Heart left ventricle (tissue), 16 donors: ENCODE results near the gene EXOSC10. TPM values are rescaled to one million over a fixed set of nuclear protein-coding genes. Genes with fewer than 3 reads are reported as not detected.
A peak's percentile ranks its signal among the peaks of the same experiment; 100 is the strongest.

Experiments
- ATAC-seq, 4 donors: fragments of 200-7000 bp; cut with Tn5 transposase; one replicate each; pipeline ENCODE4 v1.9.1; 2020 to 2022; ENCODE audit warnings: moderate library complexity in 4 of 4, mild to moderate bottlenecking in 3 of 4, moderate number of reproducible peaks in 1 of 4
- DNase-seq, 5 donors: peaks; one replicate each; pipeline ENCODE4 v3.0.0-alpha.2; 2020
- H3K27ac ChIP-seq, 12 donors: fragments of 200-600 bp; sonication (generic) in 4 of 12; one replicate each; pipeline versions ENCODE4 v1.5.0 to v1.8.0; 2016 to 2022; ENCODE audit warnings: mild to moderate bottlenecking in 2 of 12
- H3K27me3 ChIP-seq, 9 donors: fragments of 200-600 bp; sonication (generic) in 2 of 9; one replicate each; pipeline versions ENCODE4 v1.5.1 to v1.8.0; 2016 to 2022; ENCODE audit warnings: mild to moderate bottlenecking in 3 of 9
- H3K36me3 ChIP-seq, 9 donors: fragments of 200-600 bp; sonication (generic) in 2 of 9; one replicate each; pipeline versions ENCODE4 v1.5.0 to v1.8.0; 2018 to 2022; ENCODE audit warnings: mild to moderate bottlenecking in 2 of 9
- H3K4me1 ChIP-seq, 12 donors: fragments of 200-600 bp; sonication (generic) in 4 of 12; one replicate each; pipeline versions ENCODE4 v1.5.0 to v1.8.0; 2016 to 2022; ENCODE audit warnings: mild to moderate bottlenecking in 3 of 12
- H3K4me3 ChIP-seq, 12 donors: fragments of 200-600 bp; sonication (generic) in 4 of 12; one replicate each; pipeline versions ENCODE4 v1.5.0 to v1.8.0; 2017 to 2022; ENCODE audit warnings: mild to moderate bottlenecking in 9 of 12, moderate library complexity in 4 of 12
- H3K9me3 ChIP-seq, 12 donors: fragments of 200-600 bp; sonication (generic) in 4 of 12; one replicate each; pipeline versions ENCODE4 v1.5.0 to v1.8.0; 2016 to 2022; ENCODE audit warnings: mild to moderate bottlenecking in 1 of 12
- CTCF ChIP-seq, 12 donors: fragments of 200-600 bp; sonication (generic) in 4 of 12; IDR thresholded peaks; one replicate each; pipeline versions ENCODE4 v1.5.0 to v1.8.0; 2018 to 2022; ENCODE audit warnings: antibody characterized with exemption in 12 of 12, mild to moderate bottlenecking in 5 of 12
- POLR2A ChIP-seq, 2 donors: fragments of 450-650 bp; IDR thresholded peaks; one replicate each; pipeline ENCODE4 v1.6.1; 2017; ENCODE audit warnings: antibody characterized with exemption in 2 of 2, mild to moderate bottlenecking in 2 of 2, moderate library complexity in 2 of 2
- WGBS, 4 donors: extraction: QIAGEN DNeasy Blood & Tissue Kit in 2 of 4; methylation state at CpG; one replicate each; pipeline versions ENCODE4 v1.1.5 to v1.1.7; 2013 to 2018; 5-methylcytosine and 5-hydroxymethylcytosine counted together
- intact Hi-C, 10 donors: fragments of 100-400 bp; cut with DNase I; formaldehyde crosslinking; loops; one replicate each; pipeline versions ENCODE4 v1.11.1 to v1.14.2; 2022
- polyA plus RNA-seq, 2 donors: library from polyadenylated mRNA; stranded (reverse); fragments of 200-250 nt; gene quantifications; one replicate each; pipeline ENCODE4 v1.2.3, GENCODE V29; 2013
- total RNA-seq, 9 donors: library from RNA; depleted of rRNA in 2 of 9; stranded (reverse); fragments of >200 nt in 2 of 9; fragmentation: NEBNext Ultra II Directional in 3 of 9; extraction: Animal tissue kit (Norgen Biotek cat#: 25700) in 3 of 9; gene quantifications; one replicate each; pipeline versions ENCODE4 v1.1.0 to v1.2.4, GENCODE V29; 2016 to 2023
- donor health status: ischemic (EF 13 %, LVEDD 7.1; RV severe dilation, severe dysfunction).
- donor health status: healthy with polysubstance abuse.
- donor health status: DM: no; HTN: yes; CAD: no.
- donor health status: DM: no; HTN: no; CAD: no.
- donor health status: ischemic (EF 25% LVEDD 6.9; RV normal size, moderate dysfunction).
- donor health status: ischemic (EF 25% LVEDD 5.7; RV mildly dilated, moderate dysfunction).
- donor health status: healthy.
- donor health status: DM: yes; HTN: yes; CAD: no.
- donor health status: ischemic (EF 35%, LVEDD 5.7; RV mildly dilated, moderate dysfunction).
- donor health status: nonischemic (EF 11% LVEDD 7.7; RV severe dilation, severe dysfunction).
- donor health status: DM: yes; HTN: yes; CAD: no.
- donor health status: PGD.
- donor health status: ischemic (EF 29% LVEDD 5.4; RV normal size, mild dysfunction).
- donor health status: nonischemic (EF 23%, LVEDD 6.1; RV moderate dilation, normal function).

Gene EXOSC10
- total and polyA plus RNA-seq, 11 donors = 16.4 to 34.8 (median 22.5) TPM

GRCh38 chr1:11144570-11145256 is 45.0 kb upstream of the EXOSC10 start:
- Histone ChIP-seq H3K36me3 (peaks cover 0 to 98% (median 66%) of the 10 kb centered on the region in 9 donors), H3K9me3 (no peaks in the 10 kb centered on the region), H3K27me3 (no peaks in the 10 kb centered on the region), H3K4me1 (peaks cover 0 to 40% (median 16%) of the 10 kb centered on the region in 12 donors), H3K4me3 (no peak overlapping the region), H3K27ac (peak overlapping the region in 7 of 12 donors; percentile 15 to 68 (median 43))
- ATAC-seq (no peak), DNase-seq (no peak)
- WGBS, 4 donors = 72 to 84% (median 73%) methylated on average over 12 of the region's 12 CpGs
- intact Hi-C loops = no loop called here
- TF ChIP-seq CTCF (IDR thresholded peaks at IDR 0.05) = no peak
- TF ChIP-seq POLR2A (IDR thresholded peaks at IDR 0.05) = no peak

- ATAC-seq (peak; percentile 78 to 89 (median 84)), DNase-seq (no peak)
- 27 to 40% (median 30%) methylated on average over 2 of the region's 2 CpGs for WGBS, 4 donors
- H3K4me3 ChIP-seq = no peak overlapping the region
- H3K27ac ChIP-seq = peak overlapping the region in 9 of 12 donors; percentile 27 to 68 (median 43)
- no peaks in the 10 kb centered on the region for H3K27me3 ChIP-seq
- H3K36me3 ChIP-seq = peaks cover 3 to 98% (median 66%) of the 10 kb centered on the region in 9 donors
- no peaks in the 10 kb centered on the region for H3K9me3 ChIP-seq
- H3K4me1 ChIP-seq = peaks cover 0 to 38% (median 16%) of the 10 kb centered on the region in 12 donors
- intact Hi-C loops = no loop called here
- TF ChIP-seq CTCF (IDR thresholded peaks at IDR 0.05) = no peak
- TF ChIP-seq POLR2A (IDR thresholded peaks at IDR 0.05) = no peak
These were observed 44.2 kb upstream of the EXOSC10 start for GRCh38 chr1:11143907-11144306.

GRCh38 chr1:11143401-11143800 is 43.7 kb upstream of the EXOSC10 start:
- H3K27ac ChIP-seq = peak overlapping the region in 9 of 12 donors; percentile 27 to 68 (median 43)
- H3K36me3 ChIP-seq = peaks cover 3 to 98% (median 66%) of the 10 kb centered on the region in 9 donors
- WGBS, 4 donors = 94 to 97% (median 95%) methylated on average over 5 of the region's 5 CpGs
- no peak for TF ChIP-seq POLR2A (IDR thresholded peaks at IDR 0.05)
- TF ChIP-seq CTCF (IDR thresholded peaks at IDR 0.05) = no peak
- no peaks in the 10 kb centered on the region for H3K9me3 ChIP-seq
- DNase-seq = no peak
- H3K27me3 ChIP-seq = no peaks in the 10 kb centered on the region
- ATAC-seq = no peak
- H3K4me1 ChIP-seq = peaks cover 0 to 38% (median 16%) of the 10 kb centered on the region in 12 donors
- intact Hi-C loops = no loop called here
- no peak overlapping the region for H3K4me3 ChIP-seq

DNA sequence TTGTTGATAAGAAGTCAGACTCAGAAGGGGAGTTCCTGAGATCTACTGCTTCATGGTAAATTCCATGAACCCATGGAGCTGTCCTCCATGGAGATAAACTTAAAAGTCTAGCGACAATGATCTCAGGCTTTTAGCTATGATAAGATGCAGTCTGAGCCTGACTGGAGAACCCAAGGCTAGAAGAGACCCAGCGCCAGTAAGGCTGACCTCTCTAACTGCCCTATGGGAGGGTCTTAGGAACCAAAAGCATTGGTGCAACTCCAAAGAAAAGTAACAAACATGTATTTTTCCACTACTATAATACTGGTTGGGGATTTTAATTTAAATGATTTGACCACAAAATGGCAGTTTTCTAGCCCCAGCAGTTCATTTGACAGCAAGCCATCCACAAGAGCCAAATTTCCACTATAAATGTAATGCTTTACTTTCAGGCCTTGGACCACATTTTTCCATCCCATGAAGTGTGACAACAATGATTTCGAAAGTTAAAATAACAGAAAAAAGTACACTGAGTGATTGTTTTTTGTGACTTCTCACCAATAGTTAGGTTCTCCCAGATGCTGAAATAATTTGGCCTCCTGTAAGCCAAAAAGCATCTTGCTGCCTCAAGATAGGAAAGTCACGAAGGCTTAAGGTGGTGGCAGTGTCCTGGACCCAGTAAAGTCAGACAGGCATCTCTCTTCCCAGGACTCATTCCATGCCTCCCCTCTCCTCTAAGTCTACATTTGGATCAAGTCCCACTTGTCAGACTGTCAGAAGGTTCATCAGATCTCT is 43.1 kb upstream of the EXOSC10 start:
- H3K36me3 ChIP-seq = peaks cover 3 to 98% (median 66%) of the 10 kb centered on the region in 9 donors
- no peaks in the 10 kb centered on the region for H3K27me3 ChIP-seq
- TF ChIP-seq POLR2A (IDR thresholded peaks at IDR 0.05) = no peak
- no peak for TF ChIP-seq CTCF (IDR thresholded peaks at IDR 0.05)
- intact Hi-C loops = no loop called here
- WGBS, 4 donors = 86 to 95% (median 92%) methylated on average over 4 of the region's 4 CpGs
- ATAC-seq (no peak), DNase-seq (no peak)
- peak overlapping the region in 6 of 12 donors; percentile 27 to 68 (median 44) for H3K27ac ChIP-seq
- H3K9me3 ChIP-seq = no peaks in the 10 kb centered on the region
- H3K4me1 ChIP-seq = peaks cover 0 to 35% (median 16%) of the 10 kb centered on the region in 12 donors
- no peak overlapping the region for H3K4me3 ChIP-seq
